Measurements from ENCODE around the gene PPEF1. TPM values are rescaled to one million over a fixed set of nuclear protein-coding genes. Genes with fewer than 3 reads are reported as not detected.

The PPEF1 gene, protein sequence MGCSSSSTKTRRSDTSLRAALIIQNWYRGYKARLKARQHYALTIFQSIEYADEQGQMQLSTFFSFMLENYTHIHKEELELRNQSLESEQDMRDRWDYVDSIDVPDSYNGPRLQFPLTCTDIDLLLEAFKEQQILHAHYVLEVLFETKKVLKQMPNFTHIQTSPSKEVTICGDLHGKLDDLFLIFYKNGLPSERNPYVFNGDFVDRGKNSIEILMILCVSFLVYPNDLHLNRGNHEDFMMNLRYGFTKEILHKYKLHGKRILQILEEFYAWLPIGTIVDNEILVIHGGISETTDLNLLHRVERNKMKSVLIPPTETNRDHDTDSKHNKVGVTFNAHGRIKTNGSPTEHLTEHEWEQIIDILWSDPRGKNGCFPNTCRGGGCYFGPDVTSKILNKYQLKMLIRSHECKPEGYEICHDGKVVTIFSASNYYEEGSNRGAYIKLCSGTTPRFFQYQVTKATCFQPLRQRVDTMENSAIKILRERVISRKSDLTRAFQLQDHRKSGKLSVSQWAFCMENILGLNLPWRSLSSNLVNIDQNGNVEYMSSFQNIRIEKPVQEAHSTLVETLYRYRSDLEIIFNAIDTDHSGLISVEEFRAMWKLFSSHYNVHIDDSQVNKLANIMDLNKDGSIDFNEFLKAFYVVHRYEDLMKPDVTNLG
- total RNA-seq (2021) (1.2 and 2.1 TPM in 2 replicates), Bru-seq, nascent RNA (percentile 22 among the genes with signal in this experiment), BruChase-seq, experiment 1, labeled RNA remaining after a 2-hour chase (percentile 17 among the genes with signal in this experiment), BruChase-seq, experiment 2, labeled RNA remaining after a 6-hour chase (percentile 22 among the genes with signal in this experiment)
- long read RNA-seq = 0 reads

DNA sequence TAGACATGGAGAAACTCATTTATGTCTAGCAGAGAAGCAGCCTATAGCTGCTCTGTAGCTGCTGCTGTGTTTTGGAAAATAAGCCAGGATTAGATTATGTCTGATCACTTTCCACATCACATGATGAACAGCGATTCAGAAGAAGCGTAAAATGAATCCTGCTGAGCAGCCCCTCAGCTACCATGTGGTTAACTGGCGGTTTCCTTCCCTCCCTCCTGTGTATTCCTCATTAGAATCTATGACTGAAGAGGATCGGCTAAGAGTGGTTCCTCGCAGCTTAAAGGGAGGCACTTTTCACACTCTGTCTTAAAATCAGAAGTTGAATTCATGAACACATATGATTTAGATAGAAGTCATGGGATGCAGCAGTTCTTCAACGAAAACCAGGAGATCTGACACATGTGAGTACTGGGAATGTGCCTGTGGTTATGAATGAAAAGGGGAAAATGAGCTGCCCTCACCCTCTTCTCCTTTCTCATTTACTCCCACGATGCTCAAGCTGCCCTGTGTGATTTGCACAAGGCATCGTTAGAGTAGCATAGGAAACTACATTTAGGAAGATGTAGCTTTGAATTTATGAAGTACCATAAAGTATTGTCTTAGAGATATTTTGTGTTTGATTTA is at the start of gene PPEF1:
TSS of gene PPEF1 (plus strand) at position 220 of the 624 bp plus-strand sequence. CDS start at position 356, 136 bp downstream.
- intact Hi-C loops (cut with micrococcal nuclease; ENCODE audit: unreplicated experiment) = no loop called here
- peak; percentile 58 for DNase-seq (ENCODE audit: low spot score)
- no peak for TF ChIP-seq EZH2 (IDR thresholded peaks at IDR 0.05; ENCODE audit: borderline replicate concordance, low read depth, low read length, poor library complexity, severe bottlenecking)
- TF ChIP-seq, protein P1, sequence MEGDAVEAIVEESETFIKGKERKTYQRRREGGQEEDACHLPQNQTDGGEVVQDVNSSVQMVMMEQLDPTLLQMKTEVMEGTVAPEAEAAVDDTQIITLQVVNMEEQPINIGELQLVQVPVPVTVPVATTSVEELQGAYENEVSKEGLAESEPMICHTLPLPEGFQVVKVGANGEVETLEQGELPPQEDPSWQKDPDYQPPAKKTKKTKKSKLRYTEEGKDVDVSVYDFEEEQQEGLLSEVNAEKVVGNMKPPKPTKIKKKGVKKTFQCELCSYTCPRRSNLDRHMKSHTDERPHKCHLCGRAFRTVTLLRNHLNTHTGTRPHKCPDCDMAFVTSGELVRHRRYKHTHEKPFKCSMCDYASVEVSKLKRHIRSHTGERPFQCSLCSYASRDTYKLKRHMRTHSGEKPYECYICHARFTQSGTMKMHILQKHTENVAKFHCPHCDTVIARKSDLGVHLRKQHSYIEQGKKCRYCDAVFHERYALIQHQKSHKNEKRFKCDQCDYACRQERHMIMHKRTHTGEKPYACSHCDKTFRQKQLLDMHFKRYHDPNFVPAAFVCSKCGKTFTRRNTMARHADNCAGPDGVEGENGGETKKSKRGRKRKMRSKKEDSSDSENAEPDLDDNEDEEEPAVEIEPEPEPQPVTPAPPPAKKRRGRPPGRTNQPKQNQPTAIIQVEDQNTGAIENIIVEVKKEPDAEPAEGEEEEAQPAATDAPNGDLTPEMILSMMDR (conservative IDR thresholded peaks at IDR 0.05; ENCODE audit: low read depth, low read length) = no peak
- BruUV-seq (replicated peaks) = no TSS peak
- Histone ChIP-seq H3K9me3 (ENCODE audit: low read depth, low read length, poor library complexity, severe bottlenecking) (no peaks in the 10 kb centered on the region), H3K4me1 (ENCODE audit: insufficient read depth, low read length, poor library complexity, severe bottlenecking) (no peaks in the 10 kb centered on the region), H3K4me3 (ENCODE audit: low read depth, low read length, poor library complexity, severe bottlenecking) (no peak within 1 kb of the TSS), H3K27ac (ENCODE audit: low read depth, low read length, poor library complexity, severe bottlenecking) (no peak within 1 kb of the TSS), H3K36me3 (ENCODE audit: insufficient read depth, low read length, poor library complexity, severe bottlenecking) (no peaks in the 10 kb centered on the region), H3K27me3 (replicated peaks; ENCODE audit: insufficient read depth, low read depth, low read length, poor library complexity) (no peaks in the 10 kb centered on the region)
- ChIA-PET CTCF (interaction anchor here (0.5 kb wide), 1 partner anchor 12 kb away, joined by 7 read pairs; no protein-coding TSS in a partner anchor), POLR2A (ENCODE audit: low non-redundant PET) (no interaction called here)

DNA sequence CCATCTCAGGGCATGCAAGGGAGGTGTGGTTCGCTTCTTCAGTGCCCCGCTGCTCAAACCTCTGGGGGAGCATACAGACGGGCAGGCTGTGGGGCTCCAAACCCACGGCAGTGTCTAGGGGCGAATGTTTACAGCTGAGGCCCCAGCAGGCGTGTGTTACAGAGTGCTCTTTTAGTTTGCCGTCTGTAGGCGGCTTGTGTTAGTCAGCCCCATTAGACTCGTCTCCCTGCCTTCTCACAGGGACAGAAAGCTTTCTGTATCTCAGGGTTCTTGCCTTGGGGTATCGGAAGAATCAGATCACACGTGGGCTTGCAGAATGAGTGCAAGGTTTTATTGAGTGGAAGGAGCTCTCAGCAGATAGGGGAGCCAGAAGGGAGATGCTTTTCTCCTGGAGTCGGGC is 46.2 kb upstream of the PPEF1 start:
- H3K36me3 ChIP-seq (ENCODE audit: insufficient read depth, low read length, poor library complexity, severe bottlenecking) = no peaks in the 10 kb centered on the region
- CTCF ChIA-PET = no interaction called here
- H3K27me3 ChIP-seq (replicated peaks; ENCODE audit: insufficient read depth, low read depth, low read length, poor library complexity) = no peaks in the 10 kb centered on the region
- no peaks in the 10 kb centered on the region for H3K4me1 ChIP-seq (ENCODE audit: insufficient read depth, low read length, poor library complexity, severe bottlenecking)
- no peak overlapping the region for H3K27ac ChIP-seq (ENCODE audit: low read depth, low read length, poor library complexity, severe bottlenecking)
- intact Hi-C loops (cut with micrococcal nuclease; ENCODE audit: unreplicated experiment) = no loop called here
- no peaks in the 10 kb centered on the region for H3K9me3 ChIP-seq (ENCODE audit: low read depth, low read length, poor library complexity, severe bottlenecking)
- BruUV-seq (replicated peaks) = no TSS peak
- H3K4me3 ChIP-seq (ENCODE audit: low read depth, low read length, poor library complexity, severe bottlenecking) = no peak overlapping the region
- no peak for TF ChIP-seq EZH2 (IDR thresholded peaks at IDR 0.05; ENCODE audit: borderline replicate concordance, low read depth, low read length, poor library complexity, severe bottlenecking)
- TF ChIP-seq, protein P1 (conservative IDR thresholded peaks at IDR 0.05; ENCODE audit: low read depth, low read length) = no peak
- POLR2A ChIA-PET (ENCODE audit: low non-redundant PET) = no interaction called here
- no peak for DNase-seq (ENCODE audit: low spot score)

DNA sequence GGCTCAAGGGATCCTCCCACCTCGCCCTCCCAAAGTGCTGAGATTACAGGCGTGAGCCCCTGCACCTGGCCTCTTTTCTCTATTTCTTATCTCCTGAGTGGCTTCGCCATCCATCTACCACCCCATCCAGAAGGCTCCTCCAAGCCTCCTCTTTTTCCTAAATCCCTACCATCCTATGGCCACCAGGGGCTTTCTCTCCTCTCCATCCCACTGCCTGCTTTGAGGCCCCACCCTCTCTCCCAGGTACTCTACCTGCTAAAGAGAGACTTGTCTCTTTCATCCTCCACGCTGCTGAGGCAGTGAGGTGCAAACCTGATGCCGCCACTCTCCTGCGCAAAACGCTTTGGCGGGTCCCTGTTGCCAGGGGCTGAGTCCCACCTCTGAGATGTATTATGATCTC is 42.5 kb upstream of the PPEF1 start:
- ChIA-PET POLR2A (ENCODE audit: low non-redundant PET) (no interaction called here), CTCF (no interaction called here)
- intact Hi-C loops (cut with micrococcal nuclease; ENCODE audit: unreplicated experiment) = no loop called here
- Histone ChIP-seq H3K9me3 (ENCODE audit: low read depth, low read length, poor library complexity, severe bottlenecking) (no peaks in the 10 kb centered on the region), H3K4me1 (ENCODE audit: insufficient read depth, low read length, poor library complexity, severe bottlenecking) (no peaks in the 10 kb centered on the region), H3K27me3 (replicated peaks; ENCODE audit: insufficient read depth, low read depth, low read length, poor library complexity) (no peaks in the 10 kb centered on the region), H3K27ac (ENCODE audit: low read depth, low read length, poor library complexity, severe bottlenecking) (no peak overlapping the region), H3K36me3 (ENCODE audit: insufficient read depth, low read length, poor library complexity, severe bottlenecking) (no peaks in the 10 kb centered on the region), H3K4me3 (ENCODE audit: low read depth, low read length, poor library complexity, severe bottlenecking) (no peak overlapping the region)
- TF ChIP-seq, protein P1 (conservative IDR thresholded peaks at IDR 0.05; ENCODE audit: low read depth, low read length) = 0 out of 2 replicates have a peak, but pooled peaks have one; percentile 9
- TF ChIP-seq EZH2 (IDR thresholded peaks at IDR 0.05; ENCODE audit: borderline replicate concordance, low read depth, low read length, poor library complexity, severe bottlenecking) = no peak
- BruUV-seq (replicated peaks) = no TSS peak
- DNase-seq (ENCODE audit: low spot score) = no peak
